GM19193 (cell line): ENCODE results near the gene NDUFA13.

Source experiments
- POLR2A ChIP-seq: IDR thresholded peaks from 4 replicates; pipeline ENCODE4 v1.6.1; 2011; ENCODE audit not compliant: insufficient read depth, insufficient read length; ENCODE audit errors: extremely low read depth

NDUFA13 gene

GRCh38 chr19:19531951-19532805 lies 16.2 kb downstream of the NDUFA13 start:
- TF ChIP-seq POLR2A = no peak

- no peak for TF ChIP-seq POLR2A
Measured at GRCh38 chr19:19532806-19533701, 17.0 kb downstream of the NDUFA13 start.

- no peak for TF ChIP-seq POLR2A
Measured at GRCh38 chr19:19533841-19534240, 17.8 kb downstream of the NDUFA13 start.

- no peak for TF ChIP-seq POLR2A
Measured at GRCh38 chr19:19534556-19535265, 18.7 kb downstream of the NDUFA13 start.

- TF ChIP-seq POLR2A = no peak
Measured at GRCh38 chr19:19535311-19536191, 19.5 kb downstream of the NDUFA13 start.

- TF ChIP-seq POLR2A = no peak
Measured at GRCh38 chr19:19537075-19538048, 21.3 kb downstream of the NDUFA13 start.

- TF ChIP-seq POLR2A = no peak
Measured at GRCh38 chr19:19538061-19538784, 22.2 kb downstream of the NDUFA13 start, which contains the start of gene CILP2. Gene CILP2, plus strand, starts transcription at chr19:19538265. Its CDS starts 85 bp downstream, at chr19:19538350.

- TF ChIP-seq POLR2A = no peak
Measured at GRCh38 chr19:19538785-19539166, 22.8 kb downstream of the NDUFA13 start.

GRCh38 chr19:19539698-19540063 lies 23.7 kb downstream of the NDUFA13 start:
- no peak for TF ChIP-seq POLR2A

- no peak for TF ChIP-seq POLR2A
Measured at GRCh38 chr19:19540064-19540714, 24.2 kb downstream of the NDUFA13 start.

- TF ChIP-seq POLR2A = no peak
Measured at GRCh38 chr19:19540715-19541515, 24.9 kb downstream of the NDUFA13 start.
